B cell (primary cell): ENCODE data around the gene MAP4K2. TPM values are rescaled to one million over a fixed set of nuclear protein-coding genes. Genes with fewer than 3 reads are reported as not detected.

Experiments
- ATAC-seq: fragments of 200-7000 bp; cut with Tn5 transposase; one replicate; pipeline ENCODE4 v1.10.0; 2021; ENCODE audit warnings: low read depth, mild to moderate bottlenecking, moderate number of reproducible peaks, moderate library complexity
- CTCF ChIA-PET: fragments of 350-600 bp; sonication (Branson Sonifier 250); formaldehyde crosslinking; loops from one replicate; lab custom pipeline; 2021; ENCODE audit warnings: antibody characterized with exemption, inconsistent platforms; lab: Charles Lee
- POLR2A ChIA-PET: fragments of 350-600 bp; sonication (Branson Sonifier 250); formaldehyde crosslinking; loops from one replicate; lab custom pipeline; 2021; ENCODE audit warnings: antibody characterized with exemption; lab: Charles Lee
- DNase-seq: peaks from one replicate; pipeline ENCODE4 v3.0.0; 2013
- H2AFZ ChIP-seq: 2 replicates; pipeline ENCODE4 v1.6.1; 2012; ENCODE audit warnings: mild to moderate bottlenecking, low read depth, low read length; ENCODE audit not compliant: insufficient read depth, poor library complexity, severe bottlenecking
- H3K27ac ChIP-seq, 2 donors: 1 replicate in 1 of 2; 2 replicates in 1 of 2; pipeline ENCODE4 v1.5.1; 2012 to 2013; ENCODE audit warnings: low read length in 2 of 2, mild to moderate bottlenecking in 2 of 2, moderate library complexity in 1 of 2
- H3K27me3 ChIP-seq, 4 experiments: fragments of 200-600 bp in 1 of 4; sonication (generic) in 1 of 4; replicated peaks in 1 of 4; 1 replicate in 2 of 4; 2 replicates in 2 of 4; pipeline versions ENCODE4 v1.6.1 to v1.7.0; 2013 to 2016; ENCODE audit warnings: low read length in 3 of 4, mild to moderate bottlenecking in 2 of 4, mixed read lengths in 1 of 4, moderate library complexity in 1 of 4; ENCODE audit not compliant: insufficient read depth in 4 of 4, control insufficient read depth in 3 of 4; ENCODE audit errors: control extremely low read depth in 1 of 4
- H3K36me3 ChIP-seq, 2 experiments: replicated peaks in 1 of 2; 1 replicate in 1 of 2; 2 replicates in 1 of 2; pipeline versions ENCODE4 v1.6.1 to v1.7.1; 2013; ENCODE audit warnings: low read length in 1 of 2; ENCODE audit not compliant: insufficient read depth in 2 of 2, control insufficient read depth in 1 of 2; ENCODE audit errors: control extremely low read depth in 1 of 2, extremely low read depth in 1 of 2
- H3K4me1 ChIP-seq, 2 donors: fragments of 200-600 bp in 1 of 2; sonication (generic) in 1 of 2; 1 replicate in 1 of 2; 2 replicates in 1 of 2; pipeline versions ENCODE4 v1.5.1 to v1.6.1; 2013 to 2017; ENCODE audit warnings: low read length in 2 of 2; ENCODE audit not compliant: control insufficient read depth in 2 of 2, insufficient read depth in 2 of 2
- H3K4me2 ChIP-seq: replicated peaks from 2 replicates; pipeline ENCODE3; 2012; ENCODE audit warnings: mild to moderate bottlenecking, low read depth, low read length; ENCODE audit not compliant: poor library complexity, severe bottlenecking
- H3K4me3 ChIP-seq, 5 experiments: fragments of 200-600 bp in 1 of 5; sonication (generic) in 1 of 5; 1 replicate in 3 of 5; 2 replicates in 2 of 5; pipeline versions ENCODE4 v1.5.1 to v1.7.0; 2011 to 2016; ENCODE audit warnings: low read length in 4 of 5, mild to moderate bottlenecking in 4 of 5, low read depth in 2 of 5, control low read depth in 1 of 5, moderate library complexity in 1 of 5; ENCODE audit not compliant: insufficient read depth in 1 of 5; ENCODE audit errors: control extremely low read depth in 1 of 5, extremely low read depth in 1 of 5
- H3K79me2 ChIP-seq: fragments of 200-600 bp; sonication (generic); one replicate; pipeline ENCODE4 v1.6.0; 2016; ENCODE audit warnings: low read length; ENCODE audit not compliant: control insufficient read depth, insufficient read depth
- H3K9ac ChIP-seq: fragments of 200-600 bp; sonication (generic); 2 replicates; pipeline ENCODE4 v1.6.1; 2017; ENCODE audit warnings: mild to moderate bottlenecking, low read length, moderate library complexity
- H3K9me3 ChIP-seq, 3 donors: one replicate each; pipeline versions ENCODE4 v1.6.1 to v1.7.1; 2013; ENCODE audit warnings: low read length in 2 of 3; ENCODE audit not compliant: control insufficient read depth in 2 of 3, insufficient read depth in 1 of 3; ENCODE audit errors: control extremely low read depth in 1 of 3
- H4K20me1 ChIP-seq: 2 replicates; pipeline ENCODE4 v1.6.0; 2012; ENCODE audit warnings: mild to moderate bottlenecking, low read length; ENCODE audit not compliant: insufficient read depth, control insufficient read depth, poor library complexity, severe bottlenecking
- H3K27ac Mint-ChIP-seq: one replicate; pipeline ENCODE4 v1.8.0; 2021; ENCODE audit warnings: mixed read lengths
- H3K27me3 Mint-ChIP-seq: one replicate; pipeline ENCODE4 v1.8.0; 2021; ENCODE audit warnings: mixed read lengths
- H3K4me1 Mint-ChIP-seq: one replicate; pipeline ENCODE4 v1.8.0; 2021; ENCODE audit warnings: mixed read lengths
- H3K4me3 Mint-ChIP-seq: one replicate; pipeline ENCODE4 v1.8.0; 2021; ENCODE audit warnings: mixed read lengths
- H3K9me3 Mint-ChIP-seq: one replicate; pipeline ENCODE4 v1.8.0; 2022; ENCODE audit warnings: mixed read lengths; ENCODE audit not compliant: insufficient read depth
- CTCF ChIP-seq: fragments of 200-600 bp; IDR thresholded peaks from one replicate; pipeline ENCODE4 v1.8.0; 2022; ENCODE audit warnings: antibody characterized with exemption, mild to moderate bottlenecking
- EZH2 ChIP-seq: IDR thresholded peaks from 2 replicates; pipeline ENCODE4 v1.6.1; 2012; ENCODE audit warnings: borderline replicate concordance, low read depth, mild to moderate bottlenecking, moderate library complexity, low read length; ENCODE audit not compliant: insufficient read depth, poor library complexity, severe bottlenecking
- WGBS: methylation state at CpG from one replicate; pipeline ENCODE4 v1.1.5; 2013; ENCODE audit warnings: missing lambda C conversion rate; ENCODE audit not compliant: insufficient coverage; 5-methylcytosine and 5-hydroxymethylcytosine counted together
- intact Hi-C: fragments of 100-400 bp; cut with micrococcal nuclease; formaldehyde crosslinking; loops from one replicate; pipeline ENCODE4 v1.10.0; 2022
- polyA plus RNA-seq: library from polyadenylated mRNA; depleted of rRNA; stranded (reverse); fragments of >200 nt; gene quantifications from 2 replicates; pipeline ENCODE4 v1.2.3, GENCODE V29; 2012
- total RNA-seq, 2 donors: library from RNA; stranded (reverse); fragments of 120-200 nt in 1 of 2; gene quantifications; 1 replicate in 1 of 2; 2 replicates in 1 of 2; pipeline versions ENCODE4 v1.2.3 to v1.2.4, GENCODE V29; 2013 to 2022

The MAP4K2 gene
- total and polyA plus RNA-seq, 2 donors (not counting 1 experiment from before 2014, with no cell fraction given), result 118 to 163 TPM

DNA sequence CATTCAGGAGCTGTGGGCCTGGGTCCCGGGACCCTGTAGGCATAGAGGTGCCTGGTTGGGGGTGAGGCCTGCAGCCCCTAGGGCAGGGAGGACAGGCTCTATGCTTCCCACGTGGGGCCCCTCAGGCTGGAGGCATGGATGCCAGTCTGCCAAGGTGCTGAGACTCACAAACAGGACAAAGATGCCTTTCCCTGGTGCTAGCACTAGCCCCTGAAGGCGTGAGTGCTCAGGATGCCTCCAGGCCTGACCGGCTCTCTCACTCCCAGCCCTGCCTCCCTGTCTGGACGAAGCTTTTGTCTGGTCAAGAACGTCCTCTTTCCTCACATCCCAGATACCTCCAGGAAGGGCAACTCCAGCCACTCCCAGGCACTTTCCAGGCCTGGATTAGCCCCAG lies 39.3 kb upstream of the MAP4K2 start:
- Histone ChIP-seq H3K27me3 (no peaks in the 10 kb centered on the region), H3K9ac (no peak overlapping the region), H3K36me3 (no peaks in the 10 kb centered on the region), H3K4me2 (no peak overlapping the region), H4K20me1 (no peaks in the 10 kb centered on the region), H3K9me3 (no peaks in the 10 kb centered on the region), H3K4me1 (peaks cover 9 to 22% of the 10 kb centered on the region in 2 donors), H3K27ac (no peak overlapping the region), H3K79me2 (peaks cover 15% of the 10 kb centered on the region), H2AFZ (no peak overlapping the region), H3K4me3 (no peak overlapping the region)
- CTCF ChIA-PET, result interaction anchor here (1.2 to 29.2 kb wide), 2 partner anchors 44 to 64 kb away, joined by 3 to 1254 read pairs; partner anchors contain the start of gene EHD1
- Mint-ChIP-seq H3K4me1 (peaks cover 17% of the 10 kb centered on the region), H3K4me3 (no peak overlapping the region), H3K27ac (no peak overlapping the region), H3K9me3 (no peaks in the 10 kb centered on the region), H3K27me3 (no peaks in the 10 kb centered on the region)
- no peak for ATAC-seq
- POLR2A ChIA-PET, result interaction anchor here (0.6 kb wide), 1 partner anchor 23 kb away, joined by 3 read pairs; no protein-coding TSS in a partner anchor
- WGBS, result 98% methylated on average over 6 of the region's 6 CpGs
- no peak for DNase-seq
- TF ChIP-seq CTCF (no peak), EZH2 (no peak)
- intact Hi-C loops, result loop anchor here (10.0 kb wide), 1 partner anchor 98 kb away; the partner anchor contains the start of gene RASGRP2

- ChIA-PET CTCF (interaction anchor here (1.2 to 29.2 kb wide), 2 partner anchors 45 to 63 kb away, joined by 3 to 1254 read pairs; partner anchors contain the start of gene EHD1), POLR2A (no interaction called here)
- no peaks in the 10 kb centered on the region for H3K9me3 Mint-ChIP-seq
- H3K79me2 ChIP-seq, result peaks cover 13% of the 10 kb centered on the region
- H3K27ac ChIP-seq, result no peak overlapping the region
- ATAC-seq, result no peak
- H3K4me1 ChIP-seq, result peaks cover 6 to 20% of the 10 kb centered on the region in 2 donors
- H3K27me3 Mint-ChIP-seq, result no peaks in the 10 kb centered on the region
- no peaks in the 10 kb centered on the region for H4K20me1 ChIP-seq
- intact Hi-C loops, result loop anchor here (10.0 kb wide), 1 partner anchor 97 kb away; the partner anchor contains the start of gene RASGRP2
- no peak overlapping the region for H3K4me2 ChIP-seq
- H3K4me1 Mint-ChIP-seq, result peaks cover 12% of the 10 kb centered on the region
- no peak overlapping the region for H3K4me3 Mint-ChIP-seq
- H3K36me3 ChIP-seq, result no peaks in the 10 kb centered on the region
- no peak for TF ChIP-seq EZH2
- TF ChIP-seq CTCF, result no peak
- no peaks in the 10 kb centered on the region for H3K9me3 ChIP-seq
- no peak overlapping the region for H3K27ac Mint-ChIP-seq
- no peak overlapping the region for H3K9ac ChIP-seq
- H2AFZ ChIP-seq, result no peak overlapping the region
- DNase-seq, result no peak
- WGBS, result 97% methylated on average over 14 of the region's 15 CpGs
- H3K4me3 ChIP-seq, result no peak overlapping the region
- no peaks in the 10 kb centered on the region for H3K27me3 ChIP-seq
Observed at GRCh38 chr11:64841592-64842365, 38.8 kb upstream of the MAP4K2 start.
